GM10266 (cell line): ENCODE measurements around the gene ANKS6.

Experiments
- DNase-seq: peaks from one replicate; pipeline ENCODE4 v3.0.0; 2012; ENCODE audit errors: extremely low spot score
- CTCF ChIP-seq: IDR thresholded peaks from 2 replicates; pipeline ENCODE4 v1.5.1; 2012; ENCODE audit warnings: mild to moderate bottlenecking, low read depth; ENCODE audit not compliant: control insufficient read depth, insufficient read depth; ENCODE audit errors: missing control alignments

Gene ANKS6

GRCh38 chr9:98707166-98708102, 88.9 kb downstream of the ANKS6 start:
- peak; percentile 45 for TF ChIP-seq CTCF
- peak; percentile 59 for DNase-seq

- no peak for TF ChIP-seq CTCF
- no peak for DNase-seq
These were observed 89.6 kb downstream of the ANKS6 start for GRCh38 chr9:98706651-98707165.

- TF ChIP-seq CTCF, result no peak
- DNase-seq, result no peak
These were observed 93.4 kb downstream of the ANKS6 start for GRCh38 chr9:98702835-98703380.

GRCh38 chr9:98702340-98702739, 94.0 kb downstream of the ANKS6 start:
- no peak for TF ChIP-seq CTCF
- DNase-seq, result no peak

- DNase-seq, result no peak
- no peak for TF ChIP-seq CTCF
These were observed 94.8 kb downstream of the ANKS6 start for GRCh38 chr9:98701576-98701975.

GRCh38 chr9:98700801-98701200, 95.6 kb downstream of the ANKS6 start:
- no peak for DNase-seq
- no peak for TF ChIP-seq CTCF

GRCh38 chr9:98698856-98699255, 97.5 kb downstream of the ANKS6 start:
- no peak for DNase-seq
- TF ChIP-seq CTCF, result no peak
